SK-N-SH treated with all-trans-retinoic acid at 6 μM for 48 hours (cell line): Measurements from ENCODE around the gene LRIG2.

Experiments used
- ARNTL ChIP-seq: fragments of 450-650 bp; formaldehyde crosslinking; IDR thresholded peaks from 2 replicates; pipeline ENCODE4 v1.5.0; 2020; ENCODE audit warnings: low read depth, mild to moderate bottlenecking, moderate library complexity, borderline replicate concordance
- ISL1 ChIP-seq: fragments of 250-450 bp; sonication (Bioruptor Pico); IDR thresholded peaks from 2 replicates; pipeline ENCODE4 v2.1.2; 2022; ENCODE audit warnings: mild to moderate bottlenecking, moderate library complexity
- PATZ1 ChIP-seq: fragments of 250-450 bp; sonication (Bioruptor Pico); IDR thresholded peaks from 2 replicates; pipeline ENCODE4 v1.8.0; 2020; ENCODE audit warnings: mild to moderate bottlenecking, moderate library complexity, borderline replicate concordance
- POU6F1 ChIP-seq: fragments of 250-450 bp; sonication (Bioruptor Pico); IDR thresholded peaks from 2 replicates; pipeline ENCODE4 v1.8.0; 2021; ENCODE audit warnings: low read depth, mild to moderate bottlenecking, moderate library complexity, borderline replicate concordance
- RARB ChIP-seq: fragments of 250-450 bp; sonication (Bioruptor Pico); IDR thresholded peaks from 2 replicates; pipeline ENCODE4 v1.8.0; 2021; ENCODE audit warnings: mild to moderate bottlenecking, moderate library complexity
- TCF4 ChIP-seq: fragments of 250-450 bp; sonication (Bioruptor Pico); IDR thresholded peaks from 2 replicates; pipeline ENCODE4 v1.8.0; 2021; ENCODE audit warnings: mild to moderate bottlenecking, moderate library complexity, borderline replicate concordance
- TOX ChIP-seq: fragments of 250-450 bp; sonication (Bioruptor Pico); IDR thresholded peaks from 2 replicates; pipeline ENCODE4 v1.8.0; 2021; ENCODE audit warnings: mild to moderate bottlenecking, moderate library complexity, borderline replicate concordance
- ZFP30 ChIP-seq: fragments of 450-650 bp; formaldehyde crosslinking; IDR thresholded peaks from 2 replicates; pipeline ENCODE4 v1.5.0; 2022; ENCODE audit warnings: mild to moderate bottlenecking, moderate library complexity

GRCh38 chr1:113057006-113057405, 16.0 kb upstream of the LRIG2 start:
- no peak for TF ChIP-seq POU6F1
- no peak for TF ChIP-seq RARB
- TF ChIP-seq PATZ1 (CRISPR knock-in tag), result no peak
- TF ChIP-seq ISL1 (CRISPR knock-in tag), result no peak
- TF ChIP-seq ARNTL (CRISPR knock-in tag), result no peak
- no peak for TF ChIP-seq TCF4
- TF ChIP-seq ZFP30 (CRISPR knock-in tag), result no peak
- no peak for TF ChIP-seq TOX (CRISPR knock-in tag)
